GM13977 (cell line): ENCODE results near the gene FRAS1.
"Not testable (repeated sequence)": the region's sequence is repeated elsewhere in the genome, so short reads cannot be mapped to it uniquely, and the experiment has no call there.

Experiments used
- DNase-seq: peaks from one replicate; pipeline ENCODE4 v3.0.0; 2012; ENCODE audit warnings: low spot score
- in situ Hi-C: fragments of 300-500 bp; cut with MboI; formaldehyde crosslinking; loops from one replicate; pipeline ENCODE4 v1.12.0; 2022; ENCODE audit warnings: low sequenced_read_pairs, low pct_unique_long_range_greater_than_20kb, mixed read lengths, inconsistent platforms; ENCODE audit not compliant: unreplicated experiment
- TF ChIP-seq, protein P1 (sequence below): IDR thresholded peaks from 2 replicates; pipeline ENCODE4 v1.5.1; 2012; ENCODE audit warnings: mild to moderate bottlenecking, control low read depth; ENCODE audit not compliant: insufficient read depth; ENCODE audit errors: extremely low read depth, missing control alignments

Gene FRAS1

DNA sequence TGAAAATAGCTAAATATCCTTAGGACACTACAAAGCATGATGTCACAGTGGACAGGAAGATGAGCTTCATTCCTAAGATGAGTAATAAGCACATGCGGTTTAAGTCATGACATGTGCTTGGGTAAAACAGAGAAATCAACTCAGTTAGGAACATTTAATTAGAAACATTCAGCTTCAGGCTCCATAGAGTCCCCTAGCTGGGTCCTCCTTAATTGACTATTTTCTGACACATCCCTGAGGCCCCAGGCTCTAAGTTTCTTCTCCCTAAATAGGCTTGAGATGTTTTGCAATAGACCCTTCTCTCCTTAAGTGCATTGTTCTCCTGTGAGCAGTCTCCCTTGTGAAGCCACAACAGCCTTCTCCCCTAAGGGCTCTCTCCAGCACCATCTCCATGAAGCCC lies 424.1 kb downstream of the FRAS1 start:
- DNase-seq = no peak
- in situ Hi-C loops = no loop called here
- TF ChIP-seq, protein P1, sequence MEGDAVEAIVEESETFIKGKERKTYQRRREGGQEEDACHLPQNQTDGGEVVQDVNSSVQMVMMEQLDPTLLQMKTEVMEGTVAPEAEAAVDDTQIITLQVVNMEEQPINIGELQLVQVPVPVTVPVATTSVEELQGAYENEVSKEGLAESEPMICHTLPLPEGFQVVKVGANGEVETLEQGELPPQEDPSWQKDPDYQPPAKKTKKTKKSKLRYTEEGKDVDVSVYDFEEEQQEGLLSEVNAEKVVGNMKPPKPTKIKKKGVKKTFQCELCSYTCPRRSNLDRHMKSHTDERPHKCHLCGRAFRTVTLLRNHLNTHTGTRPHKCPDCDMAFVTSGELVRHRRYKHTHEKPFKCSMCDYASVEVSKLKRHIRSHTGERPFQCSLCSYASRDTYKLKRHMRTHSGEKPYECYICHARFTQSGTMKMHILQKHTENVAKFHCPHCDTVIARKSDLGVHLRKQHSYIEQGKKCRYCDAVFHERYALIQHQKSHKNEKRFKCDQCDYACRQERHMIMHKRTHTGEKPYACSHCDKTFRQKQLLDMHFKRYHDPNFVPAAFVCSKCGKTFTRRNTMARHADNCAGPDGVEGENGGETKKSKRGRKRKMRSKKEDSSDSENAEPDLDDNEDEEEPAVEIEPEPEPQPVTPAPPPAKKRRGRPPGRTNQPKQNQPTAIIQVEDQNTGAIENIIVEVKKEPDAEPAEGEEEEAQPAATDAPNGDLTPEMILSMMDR = no peak

DNA sequence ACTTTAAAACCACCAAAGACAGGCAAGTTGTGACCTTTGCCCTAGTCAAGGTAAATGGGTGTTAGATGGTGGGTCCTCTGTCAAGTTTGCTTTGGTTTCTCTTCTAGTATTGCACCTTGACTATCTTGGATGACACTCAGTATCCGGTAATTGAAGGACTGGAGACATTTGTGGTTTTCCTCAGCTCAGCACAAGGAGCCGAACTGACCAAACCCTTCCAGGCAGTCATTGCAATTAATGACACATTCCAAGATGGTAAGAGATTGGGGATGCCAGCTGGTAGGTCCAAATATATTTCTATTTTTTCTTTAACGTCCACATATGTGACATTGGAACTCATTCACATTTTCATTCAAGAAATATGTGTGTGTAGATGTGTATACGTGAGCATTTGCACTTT lies 425.2 kb downstream of the FRAS1 start:
- DNase-seq = no peak
- TF ChIP-seq, protein P1 = no peak
- in situ Hi-C loops = no loop called here

DNA sequence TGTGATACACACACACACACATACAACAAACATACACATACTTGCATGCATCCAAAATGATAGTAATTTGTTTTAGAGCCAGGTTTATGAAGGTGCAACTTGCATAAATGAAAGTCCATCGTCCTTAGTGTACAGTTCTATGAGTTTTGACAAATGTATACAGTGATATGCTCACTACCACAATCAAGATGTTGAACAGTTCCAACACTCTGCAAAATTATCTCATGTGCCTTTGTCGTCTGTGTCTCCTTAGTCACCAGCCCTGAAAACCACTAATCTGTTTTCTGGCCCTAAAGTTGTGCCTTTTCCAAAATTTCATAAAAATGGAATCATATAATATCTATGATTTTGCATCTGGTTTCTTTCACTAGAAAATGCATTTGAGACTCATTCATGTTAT lies 426.7 kb downstream of the FRAS1 start:
- DNase-seq = no peak
- TF ChIP-seq, protein P1 = no peak
- in situ Hi-C loops = no loop called here

DNA sequence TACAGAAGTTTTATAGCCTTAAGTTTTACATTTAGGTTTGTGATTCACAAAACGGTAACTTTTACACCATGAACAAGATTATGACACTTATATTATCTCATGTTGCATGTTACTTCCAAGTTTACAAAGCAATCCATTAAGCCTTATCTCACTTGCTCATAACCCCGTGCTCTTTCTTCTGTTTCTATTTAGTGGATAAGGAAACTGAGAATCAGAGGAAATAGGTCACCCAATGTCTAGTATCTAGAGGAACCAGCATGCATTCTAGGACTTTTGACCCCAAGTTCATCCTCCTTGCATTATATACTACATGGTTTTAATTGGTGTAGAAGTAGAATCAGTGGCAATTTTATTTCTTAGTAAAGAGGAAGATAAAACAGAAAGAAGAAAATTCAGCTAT lies 427.5 kb downstream of the FRAS1 start:
- in situ Hi-C loops = no loop called here
- DNase-seq = no peak
- TF ChIP-seq, protein P1 = no peak

DNA sequence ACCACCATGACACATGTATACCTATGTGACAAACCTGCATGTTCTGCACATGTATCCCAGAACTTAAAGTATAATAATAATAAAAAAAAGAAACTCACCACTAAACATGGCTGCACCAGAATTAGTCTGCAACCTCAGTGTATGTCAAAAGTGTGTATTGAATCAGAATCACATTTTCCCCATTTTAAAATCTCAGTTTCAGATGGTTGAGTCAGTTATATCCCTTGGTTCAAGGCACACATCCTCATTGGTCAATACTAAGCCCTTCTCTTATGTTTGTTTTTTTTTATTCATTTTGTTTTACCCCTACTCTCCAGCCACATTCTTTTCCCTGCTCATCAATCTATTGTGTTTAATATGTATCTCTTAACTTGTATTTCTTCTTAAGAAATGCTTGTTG lies 436.6 kb downstream of the FRAS1 start:
- in situ Hi-C loops = no loop called here
- no peak for DNase-seq
- TF ChIP-seq, protein P1 = no peak

DNA sequence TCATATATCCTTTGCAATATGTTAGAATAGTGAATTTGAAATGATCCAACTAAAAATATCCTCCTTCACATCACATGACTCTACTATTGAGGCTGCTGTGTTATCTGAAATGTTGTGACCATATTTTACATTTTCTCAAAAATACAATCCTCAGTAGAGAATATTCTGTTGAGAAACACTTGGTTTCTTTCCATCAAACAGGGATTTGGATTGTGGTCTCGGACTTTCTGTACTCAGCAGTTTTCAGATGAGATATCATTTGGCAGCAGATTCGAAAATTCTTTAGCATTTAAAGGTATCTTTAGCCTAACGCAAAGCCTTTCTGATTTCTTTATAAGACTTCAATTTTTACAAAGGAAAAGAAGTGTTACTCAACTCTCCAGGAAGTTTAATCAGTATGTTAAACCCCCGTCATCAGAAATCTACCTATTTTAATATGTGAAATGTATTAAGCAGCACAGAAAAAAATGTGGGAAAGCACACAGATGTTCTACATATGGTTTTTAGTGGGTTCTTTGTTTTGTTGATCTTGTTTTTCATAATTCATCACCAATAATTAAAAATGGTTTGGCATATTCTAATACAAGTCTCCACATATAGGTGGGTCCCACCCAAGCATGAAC lies 439.0 kb downstream of the FRAS1 start:
- TF ChIP-seq, protein P1 = no peak
- in situ Hi-C loops = no loop called here
- DNase-seq = no peak

DNA sequence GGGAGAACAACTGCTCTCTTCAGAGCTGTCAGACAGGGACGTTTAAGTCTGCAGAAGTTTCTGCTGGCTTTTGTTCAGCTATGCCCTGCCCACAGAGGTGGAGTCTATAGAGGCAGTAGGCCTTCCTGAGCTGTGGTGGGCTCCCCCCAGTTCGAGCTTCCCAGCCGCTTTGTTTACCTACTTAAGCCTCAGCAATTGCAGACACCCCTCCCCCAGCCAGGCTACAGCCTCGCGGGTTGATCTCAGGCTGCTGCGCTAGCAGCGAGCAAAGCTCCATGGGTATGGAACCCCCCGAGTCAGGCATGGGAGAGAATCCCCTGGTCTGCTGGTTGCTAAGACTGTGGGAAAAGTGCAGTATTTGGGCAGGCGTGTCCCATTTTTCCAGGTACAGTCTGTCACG lies 449.1 kb downstream of the FRAS1 start:
- DNase-seq, in situ Hi-C loops: not testable (repeated sequence)
